ENCODE data around the gene PLGLB2. TPM values are rescaled to one million over a fixed set of nuclear protein-coding genes. Genes with fewer than 3 reads are reported as not detected.
"Not testable (repeated sequence)": the region's sequence is repeated elsewhere in the genome, so short reads cannot be mapped to it uniquely, and the experiment has no call there.

The PLGLB2 gene
- total RNA-seq (2014; rRNA removed; shearing (Covaris generic)), result 0.11 and 0.74 TPM in 2 replicates

DNA sequence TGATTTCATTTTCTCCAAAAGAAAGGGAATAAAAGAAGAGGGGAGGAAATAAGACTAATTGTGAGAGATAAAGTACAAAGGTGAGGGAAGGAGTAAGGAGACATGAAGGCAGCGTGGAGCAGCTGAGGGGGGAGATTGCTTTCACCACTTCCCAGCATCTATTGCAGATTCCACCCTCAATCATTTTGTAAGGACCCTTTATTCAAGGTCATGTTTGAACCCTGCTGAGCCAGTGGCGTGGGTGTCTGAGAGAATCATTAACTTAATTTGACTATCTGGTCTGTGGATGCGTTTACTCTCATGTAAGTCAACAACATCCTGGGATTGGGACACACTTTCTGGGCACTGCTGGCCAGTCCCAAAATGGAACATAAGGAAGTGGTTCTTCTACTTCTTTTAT, at the start of gene PLGLB2:
PLGLB2 (plus strand) TSS at position 297 of the 400 bp plus-strand sequence; CDS start at position 364, 67 bp downstream.
- not testable (repeated sequence) for DNase-seq (ENCODE audit: low read depth)

DNA sequence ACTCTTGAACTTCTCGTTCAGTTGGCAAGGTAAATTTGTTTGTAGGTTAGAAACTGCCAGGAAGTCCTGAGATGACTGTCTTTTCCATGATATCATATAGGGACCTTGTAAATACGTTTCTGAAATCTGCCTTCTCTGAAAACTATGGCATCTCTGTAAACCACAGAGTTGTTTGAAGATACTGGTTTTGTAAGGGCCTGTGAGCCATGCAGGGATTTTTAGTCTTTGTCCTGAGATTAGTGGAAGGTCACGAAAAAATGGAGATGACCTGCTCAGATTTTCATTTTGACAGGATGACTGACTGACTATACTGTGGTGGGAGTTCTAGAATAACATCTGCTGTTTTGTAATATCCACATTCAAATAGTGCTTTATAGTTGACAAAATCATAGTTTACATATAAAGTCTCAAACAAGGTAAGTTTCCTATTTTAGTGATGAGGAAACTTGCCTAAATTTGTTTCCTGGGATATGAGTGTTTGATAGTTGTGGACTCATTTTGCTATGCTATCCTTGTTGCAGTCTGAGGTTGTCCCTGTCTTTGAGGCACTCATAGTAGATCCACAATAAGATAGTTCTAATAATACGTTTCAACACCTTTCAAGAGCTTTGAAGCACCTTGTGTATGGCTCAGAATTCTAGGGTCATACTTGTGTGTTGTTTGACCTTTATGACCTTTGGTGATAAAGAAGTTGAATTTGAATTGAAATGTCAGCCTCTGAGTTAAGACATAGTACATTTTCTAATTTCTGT, 43.1 kb upstream of the PLGLB2 start:
- not testable (repeated sequence) for DNase-seq (ENCODE audit: low read depth)

DNA sequence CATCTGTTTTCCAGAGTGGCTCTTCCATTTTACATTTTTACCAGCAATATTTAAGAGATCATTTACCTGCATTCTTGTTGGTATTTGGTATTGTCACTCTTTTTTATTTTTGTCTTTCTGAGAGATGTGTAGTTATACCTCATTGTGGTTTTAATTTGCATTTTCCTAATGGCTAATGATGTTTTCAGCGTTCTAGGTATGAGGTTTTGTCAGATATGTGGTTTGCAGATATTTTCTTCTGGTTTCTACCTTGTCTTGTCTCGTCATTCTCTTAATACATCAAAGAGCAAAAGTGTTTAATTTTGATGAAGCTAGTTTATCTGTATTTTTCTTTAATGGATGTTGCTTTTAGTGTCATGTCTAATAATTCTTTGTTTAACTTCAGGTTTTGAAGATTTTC, 39.5 kb upstream of the PLGLB2 start:
- DNase-seq (ENCODE audit: low read depth), result not testable (repeated sequence)

DNA sequence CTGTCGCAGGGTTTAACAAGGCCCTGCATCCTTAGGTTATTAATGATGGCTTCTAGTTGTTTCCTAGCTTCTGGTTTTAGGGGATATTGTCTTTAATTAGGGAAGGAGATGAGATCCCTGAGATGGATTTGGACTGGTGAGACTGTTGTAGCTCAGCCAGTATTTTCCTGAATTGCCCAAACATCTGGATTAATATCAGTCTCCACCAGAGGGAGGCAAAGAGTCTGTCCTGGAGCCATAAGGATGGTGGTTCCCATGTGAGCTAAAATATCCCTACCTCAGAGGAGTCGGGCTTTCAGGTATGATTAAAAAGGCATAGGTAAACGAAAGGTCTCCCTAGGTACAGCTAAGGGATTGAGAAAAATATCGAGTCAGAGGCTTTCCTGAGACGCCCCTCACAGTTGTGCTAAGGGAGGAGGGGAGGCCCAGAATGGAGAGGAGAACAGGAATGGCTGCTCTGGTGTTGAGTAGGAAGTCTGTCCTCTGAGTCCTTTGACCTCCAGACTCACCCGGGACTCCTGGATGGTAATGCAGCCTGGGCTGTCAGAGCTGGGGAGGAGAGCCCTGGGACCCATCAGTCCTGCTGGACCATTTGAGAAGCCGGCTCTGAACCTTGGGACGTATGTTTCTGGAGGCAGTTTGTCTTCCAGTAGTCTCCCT, 19.8 kb upstream of the PLGLB2 start:
- DNase-seq (ENCODE audit: low read depth), result not testable (repeated sequence)

DNA sequence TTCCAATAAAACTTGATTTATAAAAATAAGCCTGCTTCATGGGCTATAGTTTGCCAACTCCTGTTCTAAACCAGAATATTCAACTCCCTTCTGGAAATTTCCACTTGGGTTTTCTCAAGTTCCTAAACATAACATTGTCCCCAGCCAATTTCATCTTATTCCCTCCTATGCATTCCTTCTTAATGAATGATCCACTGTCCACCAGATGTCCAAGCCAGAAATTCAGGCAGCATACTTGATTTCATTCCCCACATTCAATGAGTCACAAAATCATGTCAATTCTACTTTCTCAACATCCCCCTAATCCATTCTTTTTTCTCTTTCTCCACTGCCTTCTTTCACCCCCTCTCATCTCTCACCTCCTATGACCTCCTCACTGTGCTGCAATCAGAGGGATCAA, 7.0 kb upstream of the PLGLB2 start:
- DNase-seq (ENCODE audit: low read depth), result not testable (repeated sequence)

DNA sequence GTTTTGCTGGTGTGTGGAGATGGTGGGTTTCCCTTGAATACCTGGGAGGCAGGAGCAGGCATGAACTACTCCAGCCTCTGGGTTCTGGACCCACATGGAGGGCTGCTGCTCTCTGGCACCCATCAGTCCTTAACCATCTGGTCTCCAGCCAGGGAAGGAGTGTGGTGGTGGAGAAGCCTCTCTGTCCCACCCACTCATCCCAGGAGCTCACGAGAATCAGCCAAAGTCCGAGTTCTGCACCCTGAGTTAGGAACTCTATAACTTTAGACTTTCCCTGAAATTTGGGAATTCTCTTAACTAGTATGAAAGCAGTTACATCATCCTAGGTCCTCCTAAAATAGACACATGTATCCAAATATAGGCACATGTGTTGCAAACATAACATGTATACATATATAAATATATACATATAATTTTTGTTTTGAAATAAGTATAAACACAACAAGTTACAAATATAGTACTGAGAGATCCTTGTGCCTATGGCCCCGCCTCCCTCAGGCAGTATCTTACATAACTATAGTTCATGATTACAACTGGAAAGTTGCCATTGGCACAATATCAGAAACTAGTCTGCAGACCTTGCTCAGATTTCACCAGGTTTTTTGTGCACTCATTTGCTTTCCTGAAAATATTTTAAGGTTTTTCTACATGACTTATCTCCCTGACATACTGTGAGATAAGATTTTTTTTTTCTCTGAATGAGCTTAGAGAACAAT, 5.3 kb upstream of the PLGLB2 start:
- not testable (repeated sequence) for DNase-seq (ENCODE audit: low read depth)

DNA sequence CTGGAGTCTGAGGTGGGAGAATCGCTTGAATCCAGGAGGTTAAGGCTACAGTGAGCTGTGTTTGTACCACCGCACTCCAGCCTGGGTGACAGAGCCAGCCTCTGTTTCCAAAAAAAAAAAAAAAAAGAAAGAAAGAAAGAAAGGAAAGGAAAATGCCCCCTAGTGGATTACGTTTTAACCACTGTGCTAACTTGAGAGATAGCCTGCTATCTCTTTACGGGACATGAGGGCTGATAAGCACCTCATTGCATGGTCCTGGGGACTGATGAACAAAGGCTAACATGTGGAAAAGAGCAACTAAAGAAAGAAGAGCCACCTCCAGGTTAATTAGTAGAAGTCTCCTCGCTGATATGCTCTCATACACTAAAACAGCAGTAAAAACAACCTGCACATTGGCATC, 4.2 kb upstream of the PLGLB2 start:
- DNase-seq (ENCODE audit: low read depth), result not testable (repeated sequence)

DNA sequence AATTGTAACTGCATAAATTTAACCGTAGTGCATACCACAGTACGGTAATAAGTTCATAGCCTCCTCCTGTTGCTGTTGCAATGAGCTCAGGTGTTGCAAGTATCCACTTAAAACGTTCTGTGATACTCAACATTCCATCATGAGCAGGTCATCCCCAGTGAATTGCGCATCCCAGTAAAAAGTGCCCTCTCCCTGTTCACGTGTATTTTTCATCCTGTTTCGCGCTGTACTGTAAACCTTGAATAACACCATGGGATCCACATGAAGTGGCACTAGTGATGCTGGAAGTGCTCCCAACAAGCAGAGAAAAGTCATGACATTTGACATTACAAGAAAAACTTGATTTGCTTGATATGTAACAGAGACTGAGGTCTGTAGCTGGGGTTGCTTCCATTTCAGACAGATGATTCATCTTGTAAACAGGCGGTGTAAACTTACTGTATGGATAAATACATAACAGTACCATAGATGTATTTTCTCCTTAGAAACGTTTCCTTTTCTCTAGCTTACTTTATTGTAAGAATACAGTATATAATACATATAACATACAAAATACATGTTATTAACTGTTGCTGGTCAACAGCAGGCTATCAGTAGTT, 2.4 kb upstream of the PLGLB2 start:
- DNase-seq (ENCODE audit: low read depth), result not testable (repeated sequence)

DNA sequence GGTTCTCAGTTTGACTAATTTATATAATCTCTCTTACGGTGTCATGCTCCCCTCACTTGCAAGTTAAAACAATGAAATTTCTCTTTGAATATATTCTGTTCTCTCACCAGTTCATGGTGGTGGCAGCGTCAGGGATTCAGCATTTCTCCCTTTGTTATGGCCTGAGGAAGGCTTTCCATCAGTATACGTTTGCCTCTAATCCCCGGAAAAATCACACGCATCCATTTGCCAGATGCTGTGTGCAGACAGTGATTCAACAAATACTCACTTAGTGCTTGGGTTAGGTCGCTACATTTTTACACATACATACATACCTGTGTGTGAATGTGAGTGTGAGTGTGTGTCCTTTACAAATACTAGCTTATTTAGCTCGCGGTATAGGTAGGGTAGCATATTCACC, 637 bp downstream of the PLGLB2 start:
- DNase-seq (ENCODE audit: low read depth), result not testable (repeated sequence)

DNA sequence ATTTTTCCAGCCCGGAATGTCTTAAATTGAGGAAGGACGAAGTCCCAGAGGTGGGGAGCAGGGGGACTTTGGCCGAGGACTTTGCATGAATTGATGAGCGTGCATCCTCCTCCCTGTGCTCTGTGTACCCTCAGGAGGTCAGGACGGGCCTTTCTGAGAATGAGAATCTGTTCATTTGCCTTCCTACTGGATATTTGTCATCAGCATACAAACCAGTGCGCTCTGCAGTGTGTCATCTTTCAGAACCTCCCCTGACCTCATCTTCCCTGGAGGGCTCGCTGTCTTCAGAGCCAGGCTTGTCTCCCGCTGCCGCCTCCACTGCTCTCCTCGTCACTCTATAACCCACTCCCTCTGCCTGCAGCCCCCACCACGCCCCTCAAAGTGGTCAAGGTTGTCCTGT, 2.7 kb downstream of the PLGLB2 start:
- not testable (repeated sequence) for DNase-seq (ENCODE audit: low read depth)

DNA sequence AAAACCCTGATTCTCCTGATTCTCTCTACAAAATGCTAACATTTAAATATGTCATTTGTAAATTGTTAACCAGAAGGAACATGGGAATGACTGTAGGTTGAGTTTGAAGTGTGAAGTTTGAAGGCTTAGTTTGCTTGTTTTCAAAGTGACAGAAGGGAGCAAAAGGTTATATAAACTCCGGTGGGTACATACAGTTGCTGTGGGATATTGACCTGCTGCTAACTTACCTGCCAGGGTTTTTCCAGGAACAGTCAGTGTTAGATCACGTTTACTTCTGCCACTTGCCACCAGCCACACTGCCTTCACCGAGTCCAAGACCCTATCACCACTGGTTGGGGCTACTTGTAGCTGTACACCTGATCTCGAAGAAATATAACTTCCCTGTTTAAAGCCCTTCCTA, 6.9 kb downstream of the PLGLB2 start:
- DNase-seq (ENCODE audit: low read depth), result not testable (repeated sequence)

Other genes with a start within 250 kb of the PLGLB2 start
- 1.5 TPM in 1 of 2 replicates, not detected in the other for gene RGPD2, start 77.7 kb downstream of the PLGLB2 start, total RNA-seq (2014; rRNA removed; shearing (Covaris generic))

Measured in Daoy (cell line).